Fibroblast of villous mesenchyme (primary cell): ENCODE measurements around the gene FAM110D. TPM values are rescaled to one million over a fixed set of nuclear protein-coding genes. Genes with fewer than 3 reads are reported as not detected.
A peak's percentile ranks its signal among the peaks of the same experiment; 100 is the strongest.

Experiments used
- DNase-seq: peaks from one replicate; pipeline ENCODE4 v3.0.0-alpha.2; 2010; ENCODE audit warnings: low read depth
- H3K4me3 ChIP-seq: 2 replicates; pipeline ENCODE4 v1.5.1; 2011; ENCODE audit warnings: low read depth, mild to moderate bottlenecking, low read length
- total RNA-seq: library from RNA; depleted of rRNA; stranded (reverse); fragments of >200 nt; gene quantifications from 2 replicates; pipeline ENCODE4 v1.2.3, GENCODE V29; 2012
- TF ChIP-seq, protein P1 (sequence below): IDR thresholded peaks from 2 replicates; pipeline ENCODE4 v1.5.1; 2012; ENCODE audit warnings: low read depth, mild to moderate bottlenecking, low read length; ENCODE audit not compliant: insufficient read depth

FAM110D gene
- total RNA-seq, 1 donor: under 0.01 TPM

- no peak overlapping the region for H3K4me3 ChIP-seq
- TF ChIP-seq, protein P1, sequence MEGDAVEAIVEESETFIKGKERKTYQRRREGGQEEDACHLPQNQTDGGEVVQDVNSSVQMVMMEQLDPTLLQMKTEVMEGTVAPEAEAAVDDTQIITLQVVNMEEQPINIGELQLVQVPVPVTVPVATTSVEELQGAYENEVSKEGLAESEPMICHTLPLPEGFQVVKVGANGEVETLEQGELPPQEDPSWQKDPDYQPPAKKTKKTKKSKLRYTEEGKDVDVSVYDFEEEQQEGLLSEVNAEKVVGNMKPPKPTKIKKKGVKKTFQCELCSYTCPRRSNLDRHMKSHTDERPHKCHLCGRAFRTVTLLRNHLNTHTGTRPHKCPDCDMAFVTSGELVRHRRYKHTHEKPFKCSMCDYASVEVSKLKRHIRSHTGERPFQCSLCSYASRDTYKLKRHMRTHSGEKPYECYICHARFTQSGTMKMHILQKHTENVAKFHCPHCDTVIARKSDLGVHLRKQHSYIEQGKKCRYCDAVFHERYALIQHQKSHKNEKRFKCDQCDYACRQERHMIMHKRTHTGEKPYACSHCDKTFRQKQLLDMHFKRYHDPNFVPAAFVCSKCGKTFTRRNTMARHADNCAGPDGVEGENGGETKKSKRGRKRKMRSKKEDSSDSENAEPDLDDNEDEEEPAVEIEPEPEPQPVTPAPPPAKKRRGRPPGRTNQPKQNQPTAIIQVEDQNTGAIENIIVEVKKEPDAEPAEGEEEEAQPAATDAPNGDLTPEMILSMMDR: no peak
- DNase-seq: no peak
Observed at GRCh38 chr1:26189751-26190275, 30.9 kb downstream of the FAM110D start.

DNA sequence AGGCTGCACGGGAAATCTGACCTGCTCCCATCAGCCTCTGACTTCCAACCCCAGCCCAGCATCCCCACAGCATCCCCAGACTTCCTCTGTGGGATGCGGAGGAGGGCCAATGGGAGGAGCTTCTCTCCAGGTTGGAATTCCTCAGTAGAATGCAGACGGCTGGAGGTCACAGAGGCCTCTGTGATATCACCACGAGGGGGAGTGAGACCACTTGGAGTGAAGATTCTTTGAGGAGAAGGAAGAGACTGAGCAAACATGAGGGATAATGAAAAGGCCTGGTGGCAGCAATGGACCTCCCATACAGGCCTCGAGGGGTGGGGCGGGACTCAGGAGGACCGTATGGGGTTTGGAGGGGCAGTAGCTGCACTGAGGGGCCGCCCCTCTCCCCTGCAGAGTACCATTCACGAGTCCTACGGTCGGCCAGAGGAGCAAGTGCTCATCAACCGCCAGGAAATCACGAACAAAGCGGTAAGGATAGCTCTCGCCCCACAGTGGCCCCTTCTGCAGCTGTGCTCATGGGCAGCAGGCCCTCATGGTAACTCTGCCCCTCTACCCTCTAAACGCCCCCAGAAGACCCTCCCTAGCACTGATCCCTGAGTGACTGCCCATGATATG is 31.6 kb downstream of the FAM110D start, which contains the start of gene CATSPER4:
Gene CATSPER4 (plus strand): TSS at position 230 of the 615 bp plus-strand sequence. CDS start 26 bp downstream, at position 256.
- no peak within 1 kb of the TSS for H3K4me3 ChIP-seq
- TF ChIP-seq, protein P1: peak; percentile 20
- DNase-seq: peak; percentile 8

DNA sequence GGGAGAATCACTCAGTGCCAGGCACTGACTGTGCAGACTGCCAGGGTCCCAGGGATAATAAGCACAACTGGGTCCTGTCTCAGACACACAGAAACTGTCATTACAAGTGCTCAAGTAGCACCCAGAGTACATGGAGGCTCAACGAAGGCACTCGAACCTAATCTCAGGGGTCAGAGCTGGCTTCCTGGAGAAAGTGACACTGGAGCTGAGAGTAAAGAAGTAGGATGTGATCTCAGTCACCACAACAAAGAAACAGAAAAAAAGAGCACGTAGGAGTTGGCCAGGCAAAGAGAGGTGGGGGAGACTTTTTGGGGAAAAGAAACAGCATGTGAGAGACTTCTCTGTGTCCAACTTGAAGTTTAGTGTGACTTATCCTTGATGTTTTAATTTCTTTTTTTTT is 32.9 kb downstream of the FAM110D start:
- H3K4me3 ChIP-seq: no peak overlapping the region
- TF ChIP-seq, protein P1: no peak
- DNase-seq: no peak

DNA sequence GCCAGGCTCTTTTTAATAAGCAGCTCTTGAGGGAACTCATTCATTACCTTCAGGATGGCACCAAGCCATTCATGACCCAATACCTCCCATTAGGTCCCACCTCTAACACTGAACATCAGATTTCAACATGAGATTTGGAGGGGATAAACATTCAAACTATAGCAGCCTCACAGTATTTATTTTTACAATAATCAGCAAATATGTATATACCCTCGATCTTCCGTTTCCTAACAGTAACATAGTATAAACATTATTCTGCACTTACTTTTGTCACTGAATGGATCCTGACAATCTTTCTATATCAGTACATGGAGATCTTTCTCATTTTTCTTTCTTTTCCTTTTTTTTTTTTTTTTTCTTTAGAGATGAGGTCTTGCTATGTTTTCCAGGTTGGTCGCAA is 36.9 kb downstream of the FAM110D start:
- TF ChIP-seq, protein P1: no peak
- no peak overlapping the region for H3K4me3 ChIP-seq
- DNase-seq: no peak

GRCh38 chr1:26197301-26197700 is 38.4 kb downstream of the FAM110D start:
- TF ChIP-seq, protein P1: no peak
- no peak for DNase-seq
- H3K4me3 ChIP-seq: no peak overlapping the region

GRCh38 chr1:26197813-26198212 is 38.9 kb downstream of the FAM110D start:
- no peak for DNase-seq
- H3K4me3 ChIP-seq: no peak overlapping the region
- TF ChIP-seq, protein P1: no peak
